Measurements from ENCODE around the gene KIAA1217. TPM values are rescaled to one million over a fixed set of nuclear protein-coding genes. Genes with fewer than 3 reads are reported as not detected.

KIAA1217 gene
- total RNA-seq, 1 experiment from 2014 or later, result 18.6 TPM

DNA sequence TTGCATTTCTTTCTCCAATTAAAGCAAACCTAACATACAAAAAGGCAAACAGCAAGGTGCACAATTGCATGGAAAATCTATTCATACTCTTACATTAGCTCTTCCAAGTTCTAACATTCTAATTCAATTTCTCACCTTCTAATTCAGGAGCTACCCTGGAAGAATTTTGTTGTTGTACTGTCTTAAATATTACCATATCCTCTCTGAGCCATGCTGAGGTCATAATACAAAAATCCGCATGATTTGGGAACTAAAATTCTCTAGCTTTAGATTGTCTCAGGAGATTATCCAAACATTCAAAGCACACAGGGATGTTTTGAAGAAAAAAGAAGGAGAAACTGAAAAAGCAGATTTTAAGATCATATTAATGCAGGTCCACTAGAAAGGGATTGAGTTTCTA is 229.9 kb downstream of the KIAA1217 start:
- no peak overlapping the region for H2BK12ac ChIP-seq (ENCODE audit: insufficient read length, low read depth, low read length)
- no peaks in the 10 kb centered on the region for H3K23me2 ChIP-seq (ENCODE audit: insufficient read length, low read depth, low read length, poor library complexity, severe bottlenecking)
- no peak overlapping the region for H4K8ac ChIP-seq (replicated peaks; ENCODE audit: insufficient read length, low read depth, low read length)
- H3K9ac ChIP-seq (ENCODE audit: extremely low read depth, insufficient read length, low read length), result no peak overlapping the region
- no peak overlapping the region for H3K18ac ChIP-seq (ENCODE audit: insufficient read length, low read depth, low read length)
- no peak overlapping the region for H4K5ac ChIP-seq (ENCODE audit: insufficient read length, low read depth, low read length)
- no peak overlapping the region for H3K56ac ChIP-seq (ENCODE audit: insufficient read length, low read depth, low read length)
- no peaks in the 10 kb centered on the region for H3K79me1 ChIP-seq (ENCODE audit: insufficient read depth, low read depth, low read length, poor library complexity, severe bottlenecking)
- no peak for TF ChIP-seq CTCF (conservative IDR thresholded peaks at IDR 0.05)
- no peak for DNase-seq
- H4K91ac ChIP-seq (ENCODE audit: insufficient read length, low read depth, low read length), result no peak overlapping the region
- no peak overlapping the region for H2BK120ac ChIP-seq (ENCODE audit: low read depth, low read length, poor library complexity, severe bottlenecking)
- H3K4me2 ChIP-seq (ENCODE audit: insufficient read depth, insufficient read length, low read length), result no peak overlapping the region
- no peak overlapping the region for H3K4me3 Mint-ChIP-seq
- H3K27me3 ChIP-seq (ENCODE audit: insufficient read depth, low read length), result no peaks in the 10 kb centered on the region
- no peak overlapping the region for H2BK5ac ChIP-seq (ENCODE audit: insufficient read length, low read length)
- no peak overlapping the region for H3K27ac ChIP-seq (ENCODE audit: insufficient read length, low read depth, low read length)
- no peak overlapping the region for H2AK5ac ChIP-seq (ENCODE audit: insufficient read length, low read length)
- no peak overlapping the region for H3K14ac ChIP-seq (ENCODE audit: insufficient read depth, low read length)
- no peak overlapping the region for H2AFZ ChIP-seq (ENCODE audit: low read length)
- H2BK15ac ChIP-seq (ENCODE audit: low read depth, low read length), result no peak overlapping the region
- no peak overlapping the region for H3K4ac ChIP-seq (ENCODE audit: low read depth, low read length)
- H3K27ac Mint-ChIP-seq, result no peak overlapping the region; a peak in 1 of 7 replicates
- no peaks in the 10 kb centered on the region for H4K20me1 ChIP-seq (ENCODE audit: control insufficient read depth, insufficient read depth, insufficient read length)
- no peaks in the 10 kb centered on the region for H3K79me2 ChIP-seq (ENCODE audit: insufficient read depth, low read length)
- H3T11ph ChIP-seq (ENCODE audit: low read length), result no peak overlapping the region
- no peaks in the 10 kb centered on the region for H3K27me3 Mint-ChIP-seq (ENCODE audit: low read depth)
- H3K36me3 Mint-ChIP-seq (ENCODE audit: insufficient read depth in 1 of 3, low read depth in 3 of 3), result peaks cover 8 to 21% (median 12%) of the 10 kb centered on the region in 3 experiments
- no peak overlapping the region for H2BK20ac ChIP-seq (ENCODE audit: low read depth, low read length, poor library complexity, severe bottlenecking)
- H3K9me3 ChIP-seq (ENCODE audit: control insufficient read depth, low read depth, low read length), result no peaks in the 10 kb centered on the region
- 0 out of 2 replicates have a peak, but pooled peaks cover 8% of the 10 kb centered on the region for H3K4me1 ChIP-seq (ENCODE audit: insufficient read depth, low read length)
- no CpG with 5 or more reads among the region's 1 CpG for WGBS (ENCODE audit: extremely low coverage, insufficient read length, low lambda C conversion rate)
- no peaks in the 10 kb centered on the region for H3K9me3 Mint-ChIP-seq
- H3K4me1 Mint-ChIP-seq, result peaks cover 38 to 40% of the 10 kb centered on the region in 2 experiments
- H3K23ac ChIP-seq (ENCODE audit: insufficient read length, low read depth, low read length), result no peak overlapping the region

Measured in H9 (cell line).